GM10248 (cell line): ENCODE results near the gene SQOR.

Experiments used
- CTCF ChIA-PET: fragments of 300-600 bp; sonication (Branson Sonifier 250); formaldehyde crosslinking; extraction: SDS; loops from one replicate; lab custom pipeline; 2021; ENCODE audit warnings: antibody characterized with exemption; lab: Yijun Ruan, JAX
- POLR2A ChIA-PET: fragments of 350-650 bp; sonication (Branson Sonifier 250); formaldehyde crosslinking; extraction: SDS; loops from one replicate; lab custom pipeline; 2020; ENCODE audit warnings: antibody characterized with exemption; lab: Yijun Ruan, JAX
- DNase-seq: peaks from one replicate; pipeline ENCODE4 v3.0.0; 2012; ENCODE audit errors: extremely low spot score
- CTCF ChIP-seq: IDR thresholded peaks from 2 replicates; pipeline ENCODE4 v1.5.1; 2012; ENCODE audit warnings: mild to moderate bottlenecking, low read depth; ENCODE audit errors: extremely low read depth, missing control alignments, control extremely low read depth

Gene SQOR

GRCh38 chr15:45604326-45604725, 30.5 kb upstream of the SQOR start:
- ChIA-PET CTCF (interaction anchor here (1.2 to 1.4 kb wide), 3 partner anchors 9 to 18 kb away, joined by 3 to 8 read pairs (median 4); no protein-coding TSS in a partner anchor), POLR2A (no interaction called here)
- no peak for TF ChIP-seq CTCF
- no peak for DNase-seq

GRCh38 chr15:45606413-45606812, 28.4 kb upstream of the SQOR start:
- DNase-seq, result no peak
- ChIA-PET POLR2A (interaction anchor here (0.5 kb wide), 1 partner anchor 406 kb away, joined by 3 read pairs; no protein-coding TSS in a partner anchor), CTCF (interaction anchor here (1.0 to 2.2 kb wide), 6 partner anchors 7 to 150 kb away, joined by 3 to 7 read pairs (median 4); no protein-coding TSS in a partner anchor)
- TF ChIP-seq CTCF, result no peak

GRCh38 chr15:45606841-45607240, 28.0 kb upstream of the SQOR start:
- POLR2A ChIA-PET, result interaction anchor here (0.5 kb wide), 1 partner anchor 407 kb away, joined by 3 read pairs; no protein-coding TSS in a partner anchor
- no peak for DNase-seq
- TF ChIP-seq CTCF, result no peak
- CTCF ChIA-PET, result interaction anchor here (1.3 to 2.2 kb wide), 4 partner anchors 9 to 151 kb away, joined by 4 to 7 read pairs (median 6); no protein-coding TSS in a partner anchor

GRCh38 chr15:45611305-45611704, 23.5 kb upstream of the SQOR start:
- POLR2A ChIA-PET, result no interaction called here
- DNase-seq, result peak; percentile 32

GRCh38 chr15:45612790-45613415, 21.9 kb upstream of the SQOR start:
- DNase-seq, result peak; percentile 37
- ChIA-PET POLR2A (no interaction called here), CTCF (interaction anchor here (1.0 to 6.8 kb wide), 30 partner anchors 7 to 407 kb away, joined by 3 to 101 read pairs (median 5); partner anchors contain the start of gene BLOC1S6)
- TF ChIP-seq CTCF, result no peak

More at GRCh38 chr15:45611305-45611704, 23.5 kb upstream of the SQOR start:
- TF ChIP-seq CTCF, result peak; percentile 36
- CTCF ChIA-PET, result interaction anchor here (0.7 to 6.8 kb wide), 18 partner anchors 9 to 181 kb away, joined by 3 to 101 read pairs (median 4); partner anchors contain the start of gene BLOC1S6

- TF ChIP-seq CTCF, result no peak
- no peak for DNase-seq
- CTCF ChIA-PET, result interaction anchor here (1.0 to 6.8 kb wide), 5 partner anchors 10 to 186 kb away, joined by 3 to 101 read pairs (median 5); no protein-coding TSS in a partner anchor
- POLR2A ChIA-PET, result no interaction called here
These were observed 17.9 kb upstream of the SQOR start for GRCh38 chr15:45616901-45617323.
